Measurements from ENCODE around the gene SLC35B4. TPM values are rescaled to one million over a fixed set of nuclear protein-coding genes. Genes with fewer than 3 reads are reported as not detected.

Gene SLC35B4
- total RNA-seq, 1 experiment from 2014 or later = 20.0 TPM

DNA sequence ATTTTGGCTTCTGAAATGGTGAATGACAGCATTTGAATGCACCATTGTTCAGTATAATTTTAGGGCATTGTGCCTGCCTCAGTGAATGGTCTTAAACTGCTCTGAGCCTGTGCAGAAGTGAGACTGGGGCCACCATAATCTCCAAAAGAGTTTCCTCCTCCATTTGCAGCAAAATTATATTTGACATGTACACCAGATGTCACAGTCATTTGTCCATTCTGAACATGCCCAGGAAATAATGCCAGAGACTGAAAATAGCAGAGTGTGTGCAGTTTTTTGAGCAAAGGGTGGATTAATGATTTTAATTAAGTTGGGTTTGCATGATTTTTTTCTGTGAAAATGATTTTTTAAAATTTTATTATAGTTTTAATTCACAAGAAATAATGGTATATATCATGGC, 26.4 kb upstream of the SLC35B4 start:
- intact Hi-C loops (cut with micrococcal nuclease; ENCODE audit: unreplicated experiment) = no loop called here
- CTCF ChIA-PET = no interaction called here
- H3K4me1 ChIP-seq (ENCODE audit: insufficient read depth, low read length, poor library complexity, severe bottlenecking) = no peaks in the 10 kb centered on the region
- no peak overlapping the region for H3K4me3 ChIP-seq (ENCODE audit: low read depth, low read length, poor library complexity, severe bottlenecking)
- TF ChIP-seq, protein P1, sequence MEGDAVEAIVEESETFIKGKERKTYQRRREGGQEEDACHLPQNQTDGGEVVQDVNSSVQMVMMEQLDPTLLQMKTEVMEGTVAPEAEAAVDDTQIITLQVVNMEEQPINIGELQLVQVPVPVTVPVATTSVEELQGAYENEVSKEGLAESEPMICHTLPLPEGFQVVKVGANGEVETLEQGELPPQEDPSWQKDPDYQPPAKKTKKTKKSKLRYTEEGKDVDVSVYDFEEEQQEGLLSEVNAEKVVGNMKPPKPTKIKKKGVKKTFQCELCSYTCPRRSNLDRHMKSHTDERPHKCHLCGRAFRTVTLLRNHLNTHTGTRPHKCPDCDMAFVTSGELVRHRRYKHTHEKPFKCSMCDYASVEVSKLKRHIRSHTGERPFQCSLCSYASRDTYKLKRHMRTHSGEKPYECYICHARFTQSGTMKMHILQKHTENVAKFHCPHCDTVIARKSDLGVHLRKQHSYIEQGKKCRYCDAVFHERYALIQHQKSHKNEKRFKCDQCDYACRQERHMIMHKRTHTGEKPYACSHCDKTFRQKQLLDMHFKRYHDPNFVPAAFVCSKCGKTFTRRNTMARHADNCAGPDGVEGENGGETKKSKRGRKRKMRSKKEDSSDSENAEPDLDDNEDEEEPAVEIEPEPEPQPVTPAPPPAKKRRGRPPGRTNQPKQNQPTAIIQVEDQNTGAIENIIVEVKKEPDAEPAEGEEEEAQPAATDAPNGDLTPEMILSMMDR (conservative IDR thresholded peaks at IDR 0.05; ENCODE audit: low read depth, low read length) = no peak
- TF ChIP-seq EZH2 (IDR thresholded peaks at IDR 0.05; ENCODE audit: borderline replicate concordance, low read depth, low read length, poor library complexity, severe bottlenecking) = no peak
- H3K36me3 ChIP-seq (ENCODE audit: insufficient read depth, low read length, poor library complexity, severe bottlenecking) = no peaks in the 10 kb centered on the region
- POLR2A ChIA-PET (ENCODE audit: low non-redundant PET) = no interaction called here
- peaks cover 24% of the 10 kb centered on the region for H3K27me3 ChIP-seq (replicated peaks; ENCODE audit: insufficient read depth, low read depth, low read length, poor library complexity)
- no peak for DNase-seq (ENCODE audit: low spot score)
- no peaks in the 10 kb centered on the region for H3K9me3 ChIP-seq (ENCODE audit: low read depth, low read length, poor library complexity, severe bottlenecking)
- no TSS peak for BruUV-seq (replicated peaks)
- no peak overlapping the region for H3K27ac ChIP-seq (ENCODE audit: low read depth, low read length, poor library complexity, severe bottlenecking)

- intact Hi-C loops (cut with micrococcal nuclease; ENCODE audit: unreplicated experiment) = no loop called here
- CTCF ChIA-PET = no interaction called here
- Histone ChIP-seq H3K36me3 (ENCODE audit: insufficient read depth, low read length, poor library complexity, severe bottlenecking) (no peaks in the 10 kb centered on the region), H3K4me3 (ENCODE audit: low read depth, low read length, poor library complexity, severe bottlenecking) (no peak overlapping the region), H3K9me3 (ENCODE audit: low read depth, low read length, poor library complexity, severe bottlenecking) (no peaks in the 10 kb centered on the region), H3K4me1 (ENCODE audit: insufficient read depth, low read length, poor library complexity, severe bottlenecking) (no peaks in the 10 kb centered on the region), H3K27ac (ENCODE audit: low read depth, low read length, poor library complexity, severe bottlenecking) (no peak overlapping the region), H3K27me3 (replicated peaks; ENCODE audit: insufficient read depth, low read depth, low read length, poor library complexity) (peaks cover 12% of the 10 kb centered on the region)
- no TSS peak for BruUV-seq (replicated peaks)
- TF ChIP-seq, protein P1 (conservative IDR thresholded peaks at IDR 0.05; ENCODE audit: low read depth, low read length) = no peak
- TF ChIP-seq EZH2 (IDR thresholded peaks at IDR 0.05; ENCODE audit: borderline replicate concordance, low read depth, low read length, poor library complexity, severe bottlenecking) = no peak
- POLR2A ChIA-PET (ENCODE audit: low non-redundant PET) = no interaction called here
- DNase-seq (ENCODE audit: low spot score) = no peak
Measured at GRCh38 chr7:134339475-134339874, 22.7 kb upstream of the SLC35B4 start.

GRCh38 chr7:134337980-134338379, 21.2 kb upstream of the SLC35B4 start:
- BruUV-seq (replicated peaks) = no TSS peak
- ChIA-PET POLR2A (ENCODE audit: low non-redundant PET) (no interaction called here), CTCF (no interaction called here)
- no peaks in the 10 kb centered on the region for H3K36me3 ChIP-seq (ENCODE audit: insufficient read depth, low read length, poor library complexity, severe bottlenecking)
- no peaks in the 10 kb centered on the region for H3K9me3 ChIP-seq (ENCODE audit: low read depth, low read length, poor library complexity, severe bottlenecking)
- H3K27ac ChIP-seq (ENCODE audit: low read depth, low read length, poor library complexity, severe bottlenecking) = no peak overlapping the region
- no peak overlapping the region for H3K4me3 ChIP-seq (ENCODE audit: low read depth, low read length, poor library complexity, severe bottlenecking)
- intact Hi-C loops (cut with micrococcal nuclease; ENCODE audit: unreplicated experiment) = no loop called here
- H3K4me1 ChIP-seq (ENCODE audit: insufficient read depth, low read length, poor library complexity, severe bottlenecking) = no peaks in the 10 kb centered on the region
- peaks cover 6% of the 10 kb centered on the region for H3K27me3 ChIP-seq (replicated peaks; ENCODE audit: insufficient read depth, low read depth, low read length, poor library complexity)
- no peak for TF ChIP-seq EZH2 (IDR thresholded peaks at IDR 0.05; ENCODE audit: borderline replicate concordance, low read depth, low read length, poor library complexity, severe bottlenecking)
- TF ChIP-seq, protein P1 (conservative IDR thresholded peaks at IDR 0.05; ENCODE audit: low read depth, low read length) = no peak
- no peak for DNase-seq (ENCODE audit: low spot score)

Measured in A673 (cell line).